ENCODE data around the gene COQ3. TPM values are rescaled to one million over a fixed set of nuclear protein-coding genes. Genes with fewer than 3 reads are reported as not detected.

COQ3 gene
- total RNA-seq, 1 donor from 2014 or later = 5.7 TPM

DNA sequence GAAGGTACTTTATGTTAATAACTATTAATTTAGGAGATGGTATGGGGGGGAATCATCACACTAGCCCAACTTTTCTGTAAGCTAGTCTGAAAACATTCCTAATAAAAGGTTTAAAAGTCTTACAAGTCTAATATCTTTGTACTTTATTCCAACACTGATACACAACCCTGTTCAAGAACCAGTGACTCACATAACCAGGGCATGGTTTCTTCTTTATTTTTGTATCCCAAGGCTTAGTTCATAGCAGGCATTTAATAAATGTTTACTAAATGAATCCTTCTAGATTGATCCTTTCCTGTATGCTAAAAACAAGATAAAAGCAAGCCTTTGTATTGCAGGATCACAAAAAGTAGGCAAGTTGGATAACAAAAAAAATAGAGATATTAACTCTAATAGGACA is 21.5 kb upstream of the COQ3 start:
- TF ChIP-seq, protein P1, sequence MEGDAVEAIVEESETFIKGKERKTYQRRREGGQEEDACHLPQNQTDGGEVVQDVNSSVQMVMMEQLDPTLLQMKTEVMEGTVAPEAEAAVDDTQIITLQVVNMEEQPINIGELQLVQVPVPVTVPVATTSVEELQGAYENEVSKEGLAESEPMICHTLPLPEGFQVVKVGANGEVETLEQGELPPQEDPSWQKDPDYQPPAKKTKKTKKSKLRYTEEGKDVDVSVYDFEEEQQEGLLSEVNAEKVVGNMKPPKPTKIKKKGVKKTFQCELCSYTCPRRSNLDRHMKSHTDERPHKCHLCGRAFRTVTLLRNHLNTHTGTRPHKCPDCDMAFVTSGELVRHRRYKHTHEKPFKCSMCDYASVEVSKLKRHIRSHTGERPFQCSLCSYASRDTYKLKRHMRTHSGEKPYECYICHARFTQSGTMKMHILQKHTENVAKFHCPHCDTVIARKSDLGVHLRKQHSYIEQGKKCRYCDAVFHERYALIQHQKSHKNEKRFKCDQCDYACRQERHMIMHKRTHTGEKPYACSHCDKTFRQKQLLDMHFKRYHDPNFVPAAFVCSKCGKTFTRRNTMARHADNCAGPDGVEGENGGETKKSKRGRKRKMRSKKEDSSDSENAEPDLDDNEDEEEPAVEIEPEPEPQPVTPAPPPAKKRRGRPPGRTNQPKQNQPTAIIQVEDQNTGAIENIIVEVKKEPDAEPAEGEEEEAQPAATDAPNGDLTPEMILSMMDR (conservative IDR thresholded peaks at IDR 0.05; ENCODE audit: low read depth, low read length) = no peak
- no peak overlapping the region for H3K4me3 ChIP-seq (ENCODE audit: low read depth, low read length)
- no peak for DNase-seq (ENCODE audit: low read depth)

DNA sequence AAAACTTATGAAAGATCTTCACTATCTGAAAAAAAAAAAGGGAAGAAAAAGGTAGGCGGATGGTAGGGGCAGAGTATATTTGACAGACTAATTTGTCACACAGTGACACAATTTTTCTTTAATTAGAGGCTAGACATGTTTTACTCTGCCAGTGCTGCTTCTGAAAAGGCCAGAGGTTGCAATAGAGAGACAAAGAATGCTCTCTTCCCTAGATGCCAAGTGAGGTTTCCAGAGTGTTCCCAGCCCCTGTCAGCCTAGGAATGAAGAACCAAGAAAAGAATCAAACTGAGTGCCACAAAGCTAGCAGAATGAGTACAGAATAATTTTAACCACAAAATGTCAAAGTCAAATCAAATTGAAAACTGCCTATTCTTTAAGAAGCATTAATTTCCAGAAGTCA is 18.1 kb upstream of the COQ3 start:
- TF ChIP-seq, protein P1 (conservative IDR thresholded peaks at IDR 0.05; ENCODE audit: low read depth, low read length) = no peak
- DNase-seq (ENCODE audit: low read depth) = no peak
- no peak overlapping the region for H3K4me3 ChIP-seq (ENCODE audit: low read depth, low read length)

DNA sequence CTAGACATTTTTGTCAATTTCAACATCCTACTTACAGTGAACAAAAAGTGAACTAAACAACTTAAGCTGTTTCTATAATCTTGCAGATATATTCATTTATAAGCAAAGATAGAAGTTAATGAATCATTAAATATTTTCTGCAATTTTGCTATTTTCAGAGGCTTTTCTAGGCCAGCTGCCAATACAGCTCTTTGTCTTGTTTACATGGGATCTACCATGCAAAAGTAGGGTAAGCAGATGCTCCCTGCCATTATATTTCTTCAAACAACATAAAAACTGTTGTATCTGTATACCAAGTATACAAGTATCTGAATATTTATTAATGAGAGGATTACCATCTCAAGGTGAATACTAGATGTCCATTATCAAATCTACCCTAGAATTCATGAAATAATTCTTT is 15.7 kb upstream of the COQ3 start:
- H3K4me3 ChIP-seq (ENCODE audit: low read depth, low read length) = no peak overlapping the region
- TF ChIP-seq, protein P1 (conservative IDR thresholded peaks at IDR 0.05; ENCODE audit: low read depth, low read length) = no peak

DNA sequence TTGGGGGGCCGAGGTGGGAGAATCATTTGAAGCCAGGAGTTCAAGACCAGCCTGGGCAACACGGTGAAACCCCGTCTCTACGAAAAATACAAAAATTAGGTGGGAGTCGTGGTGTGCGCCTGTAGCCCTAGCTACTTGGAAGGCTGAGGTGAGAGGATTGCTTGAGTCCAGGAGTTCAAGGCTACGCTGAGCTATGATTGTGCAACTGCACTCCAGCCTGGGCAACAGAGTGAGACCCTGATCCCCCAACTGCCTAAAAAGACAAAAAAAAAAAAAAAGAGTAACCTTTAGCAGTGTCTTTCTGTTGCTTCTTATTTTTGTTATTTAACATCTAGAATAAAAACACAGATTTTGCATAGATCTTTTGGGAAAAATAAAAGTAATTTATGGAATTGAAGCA is 13.1 kb upstream of the COQ3 start:
- DNase-seq (ENCODE audit: low read depth) = no peak
- TF ChIP-seq, protein P1 (conservative IDR thresholded peaks at IDR 0.05; ENCODE audit: low read depth, low read length) = no peak
- no peak overlapping the region for H3K4me3 ChIP-seq (ENCODE audit: low read depth, low read length)

More for the DNA sequence above, 15.7 kb upstream of the COQ3 start:
- DNase-seq (ENCODE audit: low read depth) = no peak

DNA sequence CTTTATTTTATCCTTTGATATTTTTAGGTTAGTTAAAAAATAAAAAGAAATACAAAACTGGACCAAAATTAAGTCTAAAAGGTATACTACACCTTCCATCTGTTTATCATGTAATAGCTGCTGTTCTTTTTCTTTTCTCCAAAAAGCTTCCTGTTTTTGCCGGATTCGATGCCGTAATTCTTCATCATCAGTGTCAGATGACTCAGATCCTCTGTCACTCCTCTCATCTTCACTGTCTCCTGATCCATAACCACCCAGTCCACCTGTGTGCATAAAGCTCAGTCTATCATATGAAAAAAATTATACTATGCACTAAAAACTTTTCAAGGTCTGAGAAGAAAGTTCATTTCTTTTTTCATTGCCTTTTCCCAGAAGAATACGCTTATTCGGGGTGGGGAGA is 8.5 kb upstream of the COQ3 start:
- TF ChIP-seq, protein P1 (conservative IDR thresholded peaks at IDR 0.05; ENCODE audit: low read depth, low read length) = no peak
- no peak overlapping the region for H3K4me3 ChIP-seq (ENCODE audit: low read depth, low read length)
- no peak for DNase-seq (ENCODE audit: low read depth)

DNA sequence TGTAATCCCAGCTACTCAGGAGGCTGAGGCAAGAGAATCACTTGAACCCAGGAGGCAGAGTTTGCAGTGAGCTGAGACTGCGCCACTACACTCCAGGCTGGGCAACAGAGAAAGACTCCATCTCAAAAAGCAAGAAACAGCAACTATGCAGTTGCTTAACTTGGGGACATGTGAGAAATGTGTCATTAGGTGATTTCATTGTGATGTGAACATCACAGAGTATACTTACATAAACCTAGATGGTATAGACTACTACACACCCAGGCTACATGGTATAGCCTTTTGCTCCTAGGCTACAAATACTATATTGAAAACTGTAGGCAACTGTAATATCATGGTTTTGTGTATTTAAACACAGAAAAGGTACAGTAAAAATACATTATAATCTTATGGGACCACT is 3.3 kb upstream of the COQ3 start:
- DNase-seq (ENCODE audit: low read depth) = no peak
- no peak overlapping the region for H3K4me3 ChIP-seq (ENCODE audit: low read depth, low read length)
- TF ChIP-seq, protein P1 (conservative IDR thresholded peaks at IDR 0.05; ENCODE audit: low read depth, low read length) = no peak

DNA sequence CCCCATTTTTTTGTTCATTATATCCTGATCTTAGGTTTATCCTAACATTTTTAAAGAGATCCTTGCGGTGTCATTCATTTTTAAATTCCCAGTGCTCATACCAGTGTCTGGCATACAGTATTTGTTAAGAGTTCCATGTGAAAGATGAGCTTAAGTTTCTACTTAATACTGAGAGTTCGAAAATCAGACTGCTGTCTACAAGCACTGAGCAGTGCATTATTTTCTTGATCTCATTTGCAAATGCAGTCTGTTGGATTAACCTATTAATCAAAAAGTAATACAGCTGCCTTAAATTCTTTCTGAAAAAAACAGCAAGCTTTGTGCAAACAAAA is 663 bp downstream of the COQ3 start:
- no peak for DNase-seq (ENCODE audit: low read depth)
- peak overlapping the region; percentile 84 for H3K4me3 ChIP-seq (ENCODE audit: low read depth, low read length)
- TF ChIP-seq, protein P1 (conservative IDR thresholded peaks at IDR 0.05; ENCODE audit: low read depth, low read length) = no peak

Data from epithelial cell of proximal tubule (primary cell).